ENCODE data around the gene ANKS1B. TPM values are rescaled to one million over a fixed set of nuclear protein-coding genes. Genes with fewer than 3 reads are reported as not detected.

The ANKS1B gene
- total and polyA plus RNA-seq, 2 of the 4 experiments (the other 2 are of a cell fraction), result 0.17 to 0.18 TPM

DNA sequence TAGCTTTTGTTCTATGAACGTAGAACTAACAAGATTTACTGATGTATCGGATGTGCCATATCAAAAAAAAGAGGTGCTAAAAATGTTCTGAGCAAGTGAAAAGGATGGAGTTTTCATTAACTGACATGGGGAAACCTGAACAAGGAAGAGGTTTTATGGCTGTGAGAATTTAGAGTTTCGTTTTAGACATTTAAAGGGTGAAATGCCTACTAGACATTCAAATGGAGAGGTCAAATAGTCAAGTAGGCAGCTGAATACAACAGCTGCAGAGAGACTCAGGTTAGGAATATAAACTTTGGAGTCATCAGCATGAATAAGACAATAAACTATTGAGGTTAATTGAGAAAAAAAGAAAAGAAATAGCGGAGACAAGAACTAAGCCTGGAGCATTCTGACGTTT, 702.1 kb downstream of the ANKS1B start:
- 79% methylated on average over 2 of the region's 5 CpGs; no CpG with 5 or more reads in 1 of the 2 experiments for WGBS, 2 experiments (ENCODE audit: extremely low coverage in 2 of 2, insufficient read length in 1 of 2)
- no peak overlapping the region for H3K23ac ChIP-seq (ENCODE audit: low read depth, low read length)
- no peaks in the 10 kb centered on the region for H3K9me1 ChIP-seq (ENCODE audit: insufficient read depth, low read length)
- peaks cover 15% of the 10 kb centered on the region for H3K9me3 ChIP-seq (ENCODE audit: control insufficient read depth, insufficient read depth, low read length)
- H2AFZ ChIP-seq (replicated peaks; ENCODE audit: low read length, poor library complexity), result no peak overlapping the region
- H2BK5ac ChIP-seq (ENCODE audit: low read depth, low read length, poor library complexity, severe bottlenecking), result no peak overlapping the region
- no TSS peak for BruUV-seq (replicated peaks)
- ATAC-seq (ENCODE audit: low read depth) (no peak), DNase-seq (no peak)
- no peak overlapping the region for H3K56ac ChIP-seq (ENCODE audit: extremely low read depth, insufficient read depth, low read length)
- H4K91ac ChIP-seq (ENCODE audit: insufficient read depth, low read depth, low read length), result no peak overlapping the region
- no peaks in the 10 kb centered on the region for H4K20me1 ChIP-seq (ENCODE audit: insufficient read depth, low read length)
- no peak overlapping the region for H2BK20ac ChIP-seq (ENCODE audit: low read depth, low read length)
- H3K27me3 ChIP-seq (ENCODE audit: control insufficient read depth, insufficient read depth, low read length), result no peaks in the 10 kb centered on the region
- no peak overlapping the region for H3K9ac ChIP-seq (ENCODE audit: low read depth, low read length)
- intact Hi-C loops (cut with micrococcal nuclease), result no loop called here
- H2BK120ac ChIP-seq (ENCODE audit: low read depth, low read length), result no peak overlapping the region
- no peaks in the 10 kb centered on the region for H3K79me1 ChIP-seq (ENCODE audit: low read depth in 1 of 2, low read length in 2 of 2)
- TF ChIP-seq BHLHE40 (IDR thresholded peaks at IDR 0.05; ENCODE audit: low read depth, low read length) (no peak), RCOR1 (IDR thresholded peaks at IDR 0.05; ENCODE audit: insufficient replicate concordance, low read length) (no peak), NFE2L2 (IDR thresholded peaks at IDR 0.05; ENCODE audit: low read depth, low read length) (no peak), RAD21 (IDR thresholded peaks at IDR 0.05; ENCODE audit: low read length) (no peak), FOS (IDR thresholded peaks at IDR 0.05; ENCODE audit: low read depth, low read length) (no peak), POLR2A (IDR thresholded peaks at IDR 0.05; ENCODE audit: low read depth, low read length) (no peak), CHD1 (IDR thresholded peaks at IDR 0.05; ENCODE audit: low read depth, low read length) (no peak), MAFK (IDR thresholded peaks at IDR 0.05; ENCODE audit: low read depth, low read length) (no peak), RFX5 (IDR thresholded peaks at IDR 0.05; ENCODE audit: low read depth, low read length) (no peak), SMC3 (IDR thresholded peaks at IDR 0.05; ENCODE audit: low read depth, low read length) (no peak), MXI1 (IDR thresholded peaks at IDR 0.05; ENCODE audit: borderline replicate concordance, low read depth, low read length) (no peak), MAZ (IDR thresholded peaks at IDR 0.05; ENCODE audit: borderline replicate concordance, low read depth, low read length) (no peak), CEBPB (IDR thresholded peaks at IDR 0.05; ENCODE audit: low read depth, low read length) (no peak)
- TF ChIP-seq, protein P1, sequence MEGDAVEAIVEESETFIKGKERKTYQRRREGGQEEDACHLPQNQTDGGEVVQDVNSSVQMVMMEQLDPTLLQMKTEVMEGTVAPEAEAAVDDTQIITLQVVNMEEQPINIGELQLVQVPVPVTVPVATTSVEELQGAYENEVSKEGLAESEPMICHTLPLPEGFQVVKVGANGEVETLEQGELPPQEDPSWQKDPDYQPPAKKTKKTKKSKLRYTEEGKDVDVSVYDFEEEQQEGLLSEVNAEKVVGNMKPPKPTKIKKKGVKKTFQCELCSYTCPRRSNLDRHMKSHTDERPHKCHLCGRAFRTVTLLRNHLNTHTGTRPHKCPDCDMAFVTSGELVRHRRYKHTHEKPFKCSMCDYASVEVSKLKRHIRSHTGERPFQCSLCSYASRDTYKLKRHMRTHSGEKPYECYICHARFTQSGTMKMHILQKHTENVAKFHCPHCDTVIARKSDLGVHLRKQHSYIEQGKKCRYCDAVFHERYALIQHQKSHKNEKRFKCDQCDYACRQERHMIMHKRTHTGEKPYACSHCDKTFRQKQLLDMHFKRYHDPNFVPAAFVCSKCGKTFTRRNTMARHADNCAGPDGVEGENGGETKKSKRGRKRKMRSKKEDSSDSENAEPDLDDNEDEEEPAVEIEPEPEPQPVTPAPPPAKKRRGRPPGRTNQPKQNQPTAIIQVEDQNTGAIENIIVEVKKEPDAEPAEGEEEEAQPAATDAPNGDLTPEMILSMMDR (conservative IDR thresholded peaks at IDR 0.05; ENCODE audit: low read depth, low read length), result no peak
- TF ChIP-seq, protein P2, sequence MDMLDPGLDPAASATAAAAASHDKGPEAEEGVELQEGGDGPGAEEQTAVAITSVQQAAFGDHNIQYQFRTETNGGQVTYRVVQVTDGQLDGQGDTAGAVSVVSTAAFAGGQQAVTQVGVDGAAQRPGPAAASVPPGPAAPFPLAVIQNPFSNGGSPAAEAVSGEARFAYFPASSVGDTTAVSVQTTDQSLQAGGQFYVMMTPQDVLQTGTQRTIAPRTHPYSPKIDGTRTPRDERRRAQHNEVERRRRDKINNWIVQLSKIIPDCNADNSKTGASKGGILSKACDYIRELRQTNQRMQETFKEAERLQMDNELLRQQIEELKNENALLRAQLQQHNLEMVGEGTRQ (IDR thresholded peaks at IDR 0.05; ENCODE audit: low read depth, low read length), result no peak
- TF ChIP-seq, protein P3, sequence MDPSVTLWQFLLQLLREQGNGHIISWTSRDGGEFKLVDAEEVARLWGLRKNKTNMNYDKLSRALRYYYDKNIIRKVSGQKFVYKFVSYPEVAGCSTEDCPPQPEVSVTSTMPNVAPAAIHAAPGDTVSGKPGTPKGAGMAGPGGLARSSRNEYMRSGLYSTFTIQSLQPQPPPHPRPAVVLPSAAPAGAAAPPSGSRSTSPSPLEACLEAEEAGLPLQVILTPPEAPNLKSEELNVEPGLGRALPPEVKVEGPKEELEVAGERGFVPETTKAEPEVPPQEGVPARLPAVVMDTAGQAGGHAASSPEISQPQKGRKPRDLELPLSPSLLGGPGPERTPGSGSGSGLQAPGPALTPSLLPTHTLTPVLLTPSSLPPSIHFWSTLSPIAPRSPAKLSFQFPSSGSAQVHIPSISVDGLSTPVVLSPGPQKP (IDR thresholded peaks at IDR 0.05; ENCODE audit: borderline replicate concordance, low read depth, low read length), result no peak
- H2AK9ac ChIP-seq (replicated peaks; ENCODE audit: low read depth, low read length, poor library complexity), result no peak overlapping the region
- H2AK5ac ChIP-seq (ENCODE audit: low read depth, low read length), result no peak overlapping the region
- H3K4me2 ChIP-seq (ENCODE audit: low read depth, low read length), result no peak overlapping the region
- H3K14ac ChIP-seq (replicated peaks; ENCODE audit: low read depth, low read length), result no peak overlapping the region
- no peak overlapping the region for H4K5ac ChIP-seq (ENCODE audit: low read depth, low read length)
- no peak overlapping the region for H3K27ac ChIP-seq (ENCODE audit: insufficient read depth, low read length)
- H3K4me1 ChIP-seq (ENCODE audit: control insufficient read depth, insufficient read depth, low read length), result no peaks in the 10 kb centered on the region
- H3K4me3 ChIP-seq (ENCODE audit: insufficient read depth, low read depth, low read length), result no peak overlapping the region
- no peak overlapping the region for H2BK15ac ChIP-seq (ENCODE audit: low read depth, low read length)
- POLR2A ChIA-PET (ENCODE audit: unreplicated experiment), result no interaction called here
- dilution Hi-C loops (cut with HindIII; ENCODE audit: low sequenced_read_pairs, unreplicated experiment), result no loop called here
- no peak overlapping the region for H4K8ac ChIP-seq (ENCODE audit: low read depth in 2 of 2, low read length in 2 of 2)
- no peaks in the 10 kb centered on the region for H3K36me3 ChIP-seq (ENCODE audit: control insufficient read depth, insufficient read depth, low read length)
- CTCF ChIA-PET, result no interaction called here
- H3K4ac ChIP-seq (ENCODE audit: low read depth, low read length), result no peak overlapping the region
- H3K18ac ChIP-seq (ENCODE audit: low read depth, low read length), result no peak overlapping the region
- in situ Hi-C loops (cut with MboI; ENCODE audit: low sequenced_read_pairs), result no loop called here

All from IMR-90 (cell line).